Measurements from ENCODE around the gene BTBD9.

The BTBD9 gene

DNA sequence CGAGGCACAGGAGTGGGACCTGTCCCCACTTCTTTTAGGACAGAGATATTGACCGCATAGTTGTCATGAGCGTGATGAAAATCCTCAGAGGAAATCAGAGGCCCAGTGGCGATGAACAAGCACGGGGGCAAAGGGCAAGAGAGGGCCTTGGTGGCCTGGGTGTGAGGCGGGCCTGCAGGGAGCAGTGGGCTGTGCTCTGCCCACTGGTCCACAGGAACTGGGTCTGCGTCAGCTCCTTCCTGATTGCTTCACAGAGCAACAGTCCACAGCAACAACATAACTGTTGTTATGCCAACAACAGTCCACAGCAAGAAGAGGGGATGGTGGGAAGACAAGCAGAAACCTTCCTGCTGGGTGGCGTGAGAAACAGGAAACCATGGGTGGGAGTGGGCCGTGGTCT is 484.6 kb downstream of the BTBD9 start:
- DNase-seq = no peak

DNA sequence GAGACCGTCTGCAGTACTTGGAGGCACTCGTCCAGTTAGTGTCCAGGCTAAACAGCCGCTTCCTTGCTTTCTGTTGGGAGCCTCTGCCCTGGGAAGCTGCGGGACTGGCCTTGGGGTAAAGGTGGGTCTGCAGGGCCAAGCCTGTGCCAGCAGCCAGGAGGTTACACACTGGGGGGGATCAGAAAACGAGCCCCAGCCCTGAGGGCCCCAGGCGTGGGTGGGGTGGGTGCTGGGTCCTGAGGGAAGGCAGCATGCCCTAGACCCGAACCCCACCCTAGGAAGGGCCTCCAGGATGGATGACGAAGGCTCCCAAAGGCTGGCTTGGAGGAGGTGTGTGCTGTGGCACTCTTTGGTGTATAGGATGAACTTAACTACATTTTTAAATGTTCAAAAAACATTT is 485.0 kb downstream of the BTBD9 start:
- DNase-seq = no peak

DNA sequence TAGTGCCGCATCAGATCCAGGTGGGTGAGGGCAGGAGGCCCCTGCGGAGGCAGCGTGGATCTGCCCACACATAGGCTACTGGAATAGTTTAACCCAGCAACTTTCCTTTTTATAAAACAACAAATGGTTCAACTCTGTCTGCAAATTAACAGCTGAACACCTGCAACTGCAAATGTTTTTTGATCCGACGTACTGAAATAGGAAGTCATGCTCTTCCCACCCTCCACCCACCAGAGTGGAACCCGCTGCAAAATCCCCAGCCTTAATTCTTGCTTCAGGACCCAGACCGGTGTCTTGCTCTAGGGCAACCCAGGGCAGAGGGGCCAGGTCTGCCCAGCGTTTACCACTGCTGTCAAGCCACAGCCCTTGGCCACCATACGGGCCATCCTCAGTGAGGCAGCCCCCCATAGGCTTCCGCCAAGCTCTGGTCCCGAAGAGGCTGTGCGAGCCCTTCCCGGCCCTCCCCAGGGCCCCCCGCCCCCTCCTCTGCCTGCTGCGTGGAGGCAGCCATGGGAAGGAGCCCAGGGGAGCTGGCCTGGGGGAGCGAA is 485.9 kb downstream of the BTBD9 start:
- DNase-seq = no peak

DNA sequence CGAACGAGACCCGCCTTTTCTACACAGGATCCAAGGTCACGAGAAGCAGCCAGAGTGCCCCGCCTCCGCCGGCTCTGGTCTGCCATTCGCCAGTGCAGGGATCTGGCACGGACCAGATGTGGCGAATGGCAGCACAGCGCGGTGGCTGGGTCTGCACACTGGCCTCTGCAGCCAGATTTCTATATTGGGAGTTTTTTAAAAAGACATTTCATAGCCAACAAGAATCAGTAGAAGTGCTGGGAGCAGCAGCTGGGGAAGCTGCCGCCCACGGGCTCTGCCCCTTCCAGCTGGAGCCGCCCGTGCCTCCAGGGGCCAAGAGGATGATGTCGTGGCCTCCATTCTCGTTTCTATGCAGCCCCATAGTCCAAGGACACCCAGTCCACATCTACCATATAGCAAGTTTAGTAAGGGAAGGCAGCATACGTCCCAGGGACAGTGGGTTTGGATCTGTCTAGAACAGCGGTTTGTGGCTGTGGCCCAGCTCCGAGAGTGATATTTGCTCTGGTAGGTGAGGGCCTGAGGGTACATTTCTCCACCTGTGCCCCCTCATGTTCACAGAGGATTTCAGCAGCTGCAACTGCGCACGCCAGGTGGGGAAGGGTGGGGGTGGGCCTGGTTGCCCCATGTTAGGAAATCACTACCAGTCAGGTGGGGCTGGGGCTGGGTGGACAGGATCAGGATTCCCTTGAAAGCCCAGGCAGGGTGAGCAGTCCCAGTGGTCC is 486.5 kb downstream of the BTBD9 start:
- DNase-seq = no peak

DNA sequence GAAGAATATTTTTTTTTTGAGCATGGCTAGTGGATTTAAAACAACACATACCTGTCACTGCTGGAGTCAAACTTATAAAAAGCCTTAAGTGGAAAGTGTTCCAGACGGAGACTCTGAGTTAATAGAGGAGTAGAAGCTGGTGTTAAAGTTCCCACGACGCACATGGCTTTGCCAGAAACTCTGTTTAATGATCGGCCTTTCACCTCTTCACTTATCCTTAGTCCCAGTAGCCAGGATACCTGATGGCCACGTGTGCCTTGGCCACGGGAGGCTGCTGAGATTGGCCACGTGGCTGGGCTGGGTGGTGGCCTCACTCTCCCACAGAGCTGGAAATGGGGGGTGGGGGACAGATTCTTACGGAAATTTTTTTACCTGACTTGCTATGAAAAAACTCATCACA is 487.1 kb downstream of the BTBD9 start:
- DNase-seq = no peak

DNA sequence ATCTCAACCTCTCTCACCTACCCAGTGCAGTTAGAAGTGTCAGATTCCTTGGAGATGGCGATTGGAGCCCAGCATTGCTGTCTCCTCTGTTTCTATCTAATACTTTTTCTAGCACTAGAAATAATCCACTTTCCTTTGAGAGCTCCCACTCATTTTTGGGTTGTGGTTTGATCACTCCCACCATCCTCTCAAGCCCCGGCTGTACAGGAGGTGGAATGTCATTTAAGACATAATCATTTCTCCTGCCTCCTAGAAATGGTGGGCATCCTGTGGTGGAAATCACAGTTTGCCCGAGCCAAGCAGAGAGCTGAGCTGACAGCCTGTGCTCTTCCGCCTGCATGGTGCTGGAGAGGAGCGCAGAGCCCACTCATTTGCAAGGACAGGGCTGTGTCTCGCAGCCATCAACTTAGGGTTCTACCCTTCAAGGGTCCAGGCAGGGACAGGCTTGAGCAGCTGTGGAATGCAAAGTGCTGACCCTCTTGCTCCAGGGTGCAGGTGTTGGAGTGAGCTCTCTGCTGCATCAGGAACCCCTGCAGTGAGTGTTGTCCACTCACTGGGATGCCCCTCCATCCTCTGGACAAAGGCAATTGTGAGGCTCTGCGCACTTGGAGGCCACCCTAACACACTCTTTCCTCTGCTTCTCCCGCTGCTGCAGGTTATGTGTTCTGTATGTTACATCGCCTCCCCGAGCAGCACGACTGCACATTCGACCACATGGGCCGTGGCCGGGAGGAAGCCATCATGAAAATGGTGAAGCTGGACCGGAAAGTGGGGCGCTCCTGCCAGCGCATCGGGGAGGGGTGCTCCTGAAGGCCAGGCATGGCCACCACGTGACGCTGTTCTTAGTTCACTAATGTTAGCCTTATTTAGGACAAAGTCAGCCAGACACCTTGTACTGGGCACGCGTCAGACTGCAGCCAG is 487.9 kb downstream of the BTBD9 start:
- DNase-seq = no peak

DNA sequence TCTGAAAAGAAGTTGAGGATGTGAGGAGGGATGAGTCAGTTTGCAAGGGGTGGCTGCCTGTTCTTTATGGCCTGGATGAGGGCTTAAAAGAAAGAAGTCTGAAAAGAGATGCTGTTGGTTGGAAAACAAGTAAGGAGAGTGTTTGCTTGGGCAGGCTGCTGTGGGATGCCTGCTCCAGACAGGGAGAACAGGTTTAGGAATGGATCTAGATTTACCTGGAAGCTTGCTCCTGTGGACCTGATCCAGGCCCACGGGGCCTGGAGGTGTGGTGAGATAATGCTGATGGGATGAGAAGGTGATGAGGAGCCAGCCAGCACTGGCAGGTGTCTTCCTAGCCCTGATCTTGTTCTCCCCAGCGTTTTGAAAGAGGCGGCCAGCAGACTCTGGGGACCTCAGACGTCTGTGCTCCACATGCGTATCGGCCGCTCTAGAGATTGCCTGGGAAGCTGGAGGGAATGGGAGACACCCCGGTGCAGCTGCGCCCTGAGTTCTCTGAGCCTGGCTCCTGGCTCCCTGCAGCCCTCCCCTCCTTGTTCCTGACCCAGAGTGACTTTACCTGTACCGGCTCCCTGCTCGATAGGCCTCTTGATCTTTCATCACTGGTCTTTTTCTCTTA is 488.9 kb downstream of the BTBD9 start:
- no peak for DNase-seq

DNA sequence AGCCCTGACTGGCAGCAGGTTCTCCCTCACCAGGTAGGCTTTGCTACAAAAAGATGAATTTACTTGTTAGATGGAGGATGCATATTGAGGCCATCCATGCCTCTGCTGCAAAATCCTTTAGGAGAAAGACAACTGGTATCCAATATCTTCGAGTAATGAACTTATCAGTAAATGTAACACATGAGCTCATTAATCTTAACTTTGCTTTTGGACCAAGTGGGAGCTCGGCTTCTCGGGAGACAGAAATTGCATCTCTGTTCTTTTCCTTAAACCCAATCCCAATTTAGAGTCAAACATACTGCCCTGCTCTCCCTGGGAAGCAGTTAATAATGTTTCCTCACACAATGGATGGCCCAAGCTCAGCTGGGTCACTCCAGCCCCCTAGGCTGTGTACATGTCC is 489.7 kb downstream of the BTBD9 start:
- no peak for DNase-seq

DNA sequence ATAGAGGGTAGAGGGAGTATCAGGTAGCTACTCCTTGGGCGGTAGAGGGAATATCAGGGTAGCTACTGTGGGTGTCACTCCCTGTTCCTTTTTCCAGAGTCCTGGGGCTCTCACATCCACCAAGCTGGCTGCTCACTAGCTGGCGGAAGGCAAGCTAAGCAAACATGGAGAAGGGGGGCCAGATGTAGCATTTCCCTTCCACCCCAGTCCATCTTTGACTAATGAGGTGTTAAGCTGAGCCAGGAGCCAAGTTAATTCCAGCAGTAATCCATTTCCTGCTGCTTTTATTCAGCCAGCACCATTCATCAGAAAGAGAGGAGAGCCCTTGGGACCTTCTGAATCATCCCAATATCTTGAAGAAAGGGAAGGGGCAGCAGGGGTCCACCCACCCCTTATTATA is 490.2 kb downstream of the BTBD9 start:
- no peak for DNase-seq

DNA sequence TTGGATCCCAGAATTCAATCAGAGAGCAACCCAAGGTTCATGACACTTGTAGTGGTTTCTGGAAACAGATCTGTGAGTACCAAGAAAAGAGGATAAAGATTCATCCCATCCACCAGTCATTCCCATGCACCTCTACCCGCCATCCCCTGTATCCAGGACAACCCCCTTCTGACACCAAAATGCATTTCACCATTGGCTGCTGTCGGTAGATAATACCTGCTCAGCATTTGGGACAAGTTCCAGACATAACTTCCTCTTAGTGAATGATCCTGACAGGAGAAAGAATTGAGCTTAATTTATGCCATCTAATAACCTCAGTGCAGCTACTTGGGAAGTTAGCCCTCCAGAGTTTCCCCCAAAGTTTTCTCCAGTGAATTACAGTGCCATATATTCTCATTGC is 491.1 kb downstream of the BTBD9 start:
- DNase-seq = no peak

DNA sequence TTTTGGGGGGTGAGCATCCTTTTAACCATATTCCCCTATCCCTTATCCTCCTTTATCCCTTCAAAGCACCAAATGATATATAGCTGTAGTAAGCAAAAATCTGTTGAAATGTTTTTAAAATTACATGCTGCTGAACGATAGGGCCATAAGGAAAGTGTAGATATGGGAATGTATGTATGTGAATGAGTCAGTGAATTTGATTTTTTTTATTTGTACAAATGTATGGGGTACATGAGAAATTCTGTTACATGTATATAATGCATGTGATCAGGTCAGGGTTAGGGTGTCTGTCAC is 493.0 kb downstream of the BTBD9 start:
- DNase-seq = no peak

DNA sequence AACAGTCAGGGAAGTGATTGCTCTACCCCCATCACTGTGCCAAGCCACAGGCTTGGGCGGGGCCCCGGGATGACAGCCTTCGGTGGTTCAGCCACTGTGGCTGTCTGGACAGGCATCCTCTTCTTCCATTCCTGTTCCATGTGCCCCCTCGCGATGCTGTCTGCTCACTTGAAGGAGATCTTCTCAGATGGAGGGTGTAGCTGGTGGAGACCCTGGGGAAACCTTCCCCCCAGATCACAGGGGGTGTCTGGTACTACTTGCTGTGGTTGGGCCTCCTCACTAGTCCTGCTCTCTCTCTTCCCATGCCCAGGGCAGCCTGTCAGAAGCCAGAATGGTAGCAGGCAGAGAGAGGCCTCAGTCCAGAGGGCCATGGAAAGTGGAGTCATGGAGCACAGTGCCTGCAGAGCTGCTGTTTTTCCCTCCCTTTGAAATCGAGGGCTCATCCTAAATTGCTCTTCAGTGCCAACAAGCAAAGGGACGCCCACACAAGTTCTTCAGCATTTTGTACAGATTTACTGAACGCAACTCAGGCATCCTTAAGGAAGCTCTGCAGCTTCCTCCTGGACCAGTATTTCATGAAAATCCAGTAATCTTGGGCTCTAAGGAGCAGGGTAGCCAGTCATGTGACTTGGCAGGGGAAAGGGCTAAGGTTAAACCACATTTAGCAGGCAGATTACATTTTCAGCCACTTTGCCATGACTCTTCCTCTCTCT is 493.6 kb downstream of the BTBD9 start:
- no peak for DNase-seq

DNA sequence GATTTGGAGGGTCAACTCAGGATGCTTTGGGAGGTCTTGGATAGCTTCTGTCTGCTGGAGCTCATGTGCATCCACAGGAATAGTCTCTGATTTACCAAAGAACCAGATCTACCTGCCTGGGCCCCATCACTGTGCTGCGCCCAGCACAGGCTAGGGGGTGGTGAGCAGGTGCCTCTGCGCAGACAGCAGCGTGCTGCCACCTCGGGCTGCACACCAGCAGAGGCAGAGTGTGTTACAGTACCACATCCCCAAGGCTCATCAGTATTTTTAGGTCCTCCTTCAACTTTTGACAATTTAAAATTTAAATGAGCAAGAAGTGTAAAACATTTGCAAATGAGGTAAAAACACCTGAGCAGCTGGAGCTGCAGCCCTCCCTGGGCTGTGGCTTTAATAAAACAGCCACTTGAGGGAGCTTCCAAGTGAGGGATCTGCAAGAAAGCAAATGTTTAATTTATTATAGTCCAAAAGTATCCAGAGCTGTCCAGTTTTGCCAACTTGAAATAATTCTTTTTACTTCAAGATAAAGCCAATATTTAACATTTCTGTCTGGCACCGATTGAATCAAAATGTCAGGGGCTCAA is 495.3 kb downstream of the BTBD9 start:
- DNase-seq = no peak

DNA sequence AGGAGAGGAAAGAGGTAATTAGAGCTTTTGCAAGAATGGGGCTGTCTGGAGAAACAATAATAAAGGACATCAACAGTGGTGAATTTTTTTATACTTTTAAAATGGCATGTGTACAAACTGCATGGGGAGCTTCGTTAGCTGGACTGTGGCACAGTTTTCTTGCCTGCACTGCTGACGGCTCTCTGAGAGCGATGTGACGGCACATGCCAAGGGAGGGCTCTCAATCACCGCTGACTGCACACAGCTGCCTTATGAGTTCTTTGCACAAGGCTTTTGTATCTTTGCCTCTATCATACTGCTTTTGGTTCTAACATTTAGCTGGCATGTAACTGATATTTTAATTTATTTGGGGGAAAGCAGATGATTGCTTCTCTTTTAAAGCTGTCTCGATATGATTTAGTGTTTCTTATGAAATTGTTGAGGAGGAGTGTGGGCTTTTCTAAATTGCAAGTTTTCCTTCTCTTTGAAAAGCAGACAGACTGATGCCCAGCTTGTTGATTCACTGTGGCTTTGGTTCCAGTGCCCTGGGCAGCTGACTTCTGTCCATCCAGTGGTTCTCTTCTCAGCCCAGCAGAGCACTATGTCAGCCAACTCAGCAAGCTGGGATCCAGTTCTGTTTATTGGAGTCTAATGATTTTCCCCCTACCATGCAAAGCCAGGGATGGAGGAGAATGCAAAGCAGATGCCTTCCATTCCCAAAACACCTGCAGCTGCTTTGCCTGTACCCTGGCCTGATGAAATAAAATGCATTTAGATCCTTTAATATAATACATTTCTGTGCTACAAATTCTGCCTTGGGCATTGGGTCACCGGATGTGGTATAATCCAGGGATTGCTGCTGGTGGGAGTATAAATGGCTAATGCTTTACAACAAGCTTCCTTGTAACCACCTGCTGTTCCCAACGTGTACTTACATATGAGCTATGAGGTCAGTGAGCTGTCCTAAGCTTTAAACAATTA is 496.3 kb downstream of the BTBD9 start:
- DNase-seq = no peak

DNA sequence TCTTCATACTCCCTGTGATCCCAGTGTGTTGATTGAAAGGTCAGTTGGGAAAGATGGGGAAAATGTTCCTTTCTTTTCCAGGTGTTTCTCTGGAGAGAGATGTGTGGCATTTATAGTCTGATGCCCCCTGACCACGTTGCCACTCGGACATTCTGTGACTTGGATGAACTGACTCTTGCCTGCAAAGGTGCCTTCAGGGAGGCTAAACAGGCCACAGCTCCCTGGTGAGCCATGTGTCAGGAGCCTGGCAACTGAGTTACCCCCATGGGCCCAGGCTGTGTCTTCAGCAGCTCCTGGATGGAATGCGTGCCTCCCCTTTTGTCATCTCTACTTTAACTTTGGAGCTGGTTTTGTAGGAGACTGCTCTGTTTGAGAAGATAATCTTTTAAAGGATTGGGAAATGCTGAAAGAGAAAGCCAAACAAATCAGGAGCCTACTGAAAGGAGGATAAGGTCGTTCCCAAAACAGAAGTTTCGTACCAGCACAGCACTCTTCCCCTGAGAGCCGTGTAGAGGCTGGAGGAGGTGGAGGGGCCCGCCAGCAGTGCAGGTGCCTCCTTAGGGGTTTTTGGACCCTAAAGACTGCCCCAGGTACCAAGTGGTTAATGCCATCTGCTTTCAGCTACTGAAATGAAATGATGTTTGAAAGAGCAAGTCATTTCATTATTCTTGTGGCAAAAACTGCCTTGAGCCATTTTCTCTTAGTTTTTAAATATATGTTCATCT is 497.4 kb downstream of the BTBD9 start:
- DNase-seq = no peak

DNA sequence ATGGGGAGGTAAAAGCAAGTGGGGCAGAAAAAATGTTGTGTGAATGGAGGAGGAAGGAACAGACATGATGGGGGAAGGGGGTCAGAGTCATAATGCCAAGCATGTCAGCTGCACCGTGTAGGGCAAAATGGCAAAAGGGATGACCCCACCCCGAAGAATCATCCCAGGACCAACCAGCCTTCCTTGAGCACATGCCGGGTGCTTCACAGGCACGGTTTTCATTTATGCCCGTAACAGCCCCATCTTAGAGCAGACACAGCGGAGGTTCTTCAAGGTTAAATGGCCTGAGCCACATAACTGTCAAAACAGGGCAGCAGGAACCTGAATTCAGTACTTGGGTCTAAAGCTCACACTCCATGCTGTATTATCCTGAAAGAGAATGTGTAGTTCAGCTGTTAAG is 498.0 kb downstream of the BTBD9 start:
- DNase-seq = no peak

DNA sequence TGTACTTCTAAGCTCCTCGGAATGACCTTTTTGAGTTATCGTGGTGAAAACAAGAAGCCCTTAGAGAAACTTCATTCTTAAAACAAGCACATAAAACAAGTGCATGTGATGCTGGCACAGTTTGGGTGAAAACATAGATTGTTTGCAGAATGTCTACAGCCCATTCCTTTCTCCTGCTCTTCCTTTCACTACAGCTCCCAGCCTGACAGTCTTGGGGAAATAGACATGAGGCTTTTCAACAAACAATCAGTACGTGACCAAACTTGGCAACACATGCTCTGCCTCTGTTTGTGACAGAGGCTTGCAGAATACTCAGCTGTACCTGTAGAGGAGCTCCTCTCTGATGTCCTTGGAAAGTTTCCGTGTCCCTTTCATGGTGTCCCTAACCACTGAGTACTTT is 498.6 kb downstream of the BTBD9 start:
- DNase-seq = no peak

DNA sequence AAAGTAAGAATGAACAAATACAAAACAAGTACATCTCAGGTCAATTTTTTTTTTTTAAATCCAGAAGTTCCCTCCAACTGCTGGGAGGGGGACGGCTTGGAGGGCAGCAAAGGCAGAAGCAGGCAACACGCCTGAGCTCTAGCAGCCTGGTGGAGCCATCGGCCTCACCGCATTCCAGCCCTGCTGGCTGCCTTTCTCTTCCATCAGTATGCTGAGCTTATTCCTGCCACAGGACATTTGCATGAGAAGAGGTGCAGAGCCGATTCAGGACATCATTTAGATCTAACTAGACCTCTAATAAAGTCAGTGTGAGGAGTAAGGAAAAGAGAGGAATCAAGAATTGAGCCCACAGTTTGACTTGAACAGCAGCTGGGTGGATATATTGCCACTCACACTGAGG is 501.4 kb downstream of the BTBD9 start:
- no peak for DNase-seq

DNA sequence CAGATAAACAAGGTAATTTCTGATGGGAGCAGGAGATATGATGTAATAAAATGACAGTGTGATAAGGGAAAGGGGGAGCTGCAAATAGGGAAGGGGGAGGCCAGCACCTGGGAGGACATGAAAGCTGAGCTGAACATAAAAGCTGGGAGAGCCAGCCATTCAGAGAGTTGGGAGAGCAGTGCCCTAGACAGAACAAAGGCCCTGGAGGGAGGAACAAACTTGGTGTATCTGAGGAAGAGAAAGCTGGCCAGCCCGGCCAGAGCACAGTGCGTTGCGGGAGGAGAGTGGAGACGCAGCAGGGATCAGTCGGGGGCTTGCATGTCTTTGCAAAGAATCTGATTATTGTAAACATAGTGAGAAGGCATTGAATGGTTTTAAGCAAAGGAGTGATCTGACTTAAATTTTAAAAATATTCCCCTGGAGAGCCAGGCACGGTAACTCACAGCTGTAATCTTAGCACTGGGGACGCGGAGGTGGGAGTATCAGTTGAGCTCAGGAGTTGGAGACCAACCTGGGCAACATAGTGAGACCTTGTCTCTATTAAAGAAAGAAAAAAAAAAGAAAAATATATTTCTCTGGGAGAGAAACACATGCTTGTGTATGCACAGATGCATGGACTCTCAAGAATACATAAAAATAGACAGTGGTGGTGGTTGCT is 502.0 kb downstream of the BTBD9 start:
- DNase-seq = no peak

DNA sequence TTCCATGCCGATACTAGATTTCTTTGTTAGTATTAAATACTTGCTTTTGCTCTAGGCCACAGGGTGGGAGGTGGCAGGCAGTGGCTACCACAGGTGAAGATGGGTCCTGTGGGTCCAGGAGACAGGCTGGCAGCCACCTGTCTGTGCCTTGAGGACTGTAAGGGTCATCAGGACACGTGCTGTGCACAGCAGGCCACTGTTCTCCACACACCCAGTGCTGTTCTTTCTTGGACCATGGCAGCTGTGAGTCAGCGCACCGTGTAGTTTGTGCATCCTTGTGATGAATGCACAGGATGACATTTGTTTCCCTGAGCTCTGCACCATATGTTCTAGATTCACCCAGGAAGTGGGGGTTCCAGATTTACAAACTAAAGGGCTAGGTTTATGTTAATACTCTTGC is 503.2 kb downstream of the BTBD9 start:
- no peak for DNase-seq

Measured in central memory CD4-positive, alpha-beta T cell (primary cell).